ENCODE data around the gene ARMC9.

DNA sequence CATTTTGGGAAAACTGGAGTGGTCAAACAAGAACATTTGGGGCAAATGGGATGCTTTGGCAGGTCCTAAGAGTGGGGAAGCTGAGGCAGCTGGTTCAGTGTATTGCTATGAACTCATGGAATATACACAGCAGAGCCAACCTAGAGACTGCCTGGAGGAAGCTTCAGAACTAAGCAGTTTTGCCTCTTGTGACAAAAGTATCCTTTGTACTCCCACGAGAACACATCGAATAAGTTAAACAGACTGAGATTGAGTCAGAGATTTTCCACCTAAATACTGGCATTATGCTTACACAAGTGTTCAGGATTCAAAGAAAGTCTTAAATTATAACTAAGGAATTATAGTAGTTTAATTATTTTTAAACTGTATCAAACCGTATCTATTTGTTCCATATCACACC is 5.2 kb upstream of the ARMC9 start:
- no peak for TF ChIP-seq POLR2AphosphoS5 (IDR thresholded peaks at IDR 0.05; ENCODE audit: low read depth, low read length)
- TF ChIP-seq, protein P1, sequence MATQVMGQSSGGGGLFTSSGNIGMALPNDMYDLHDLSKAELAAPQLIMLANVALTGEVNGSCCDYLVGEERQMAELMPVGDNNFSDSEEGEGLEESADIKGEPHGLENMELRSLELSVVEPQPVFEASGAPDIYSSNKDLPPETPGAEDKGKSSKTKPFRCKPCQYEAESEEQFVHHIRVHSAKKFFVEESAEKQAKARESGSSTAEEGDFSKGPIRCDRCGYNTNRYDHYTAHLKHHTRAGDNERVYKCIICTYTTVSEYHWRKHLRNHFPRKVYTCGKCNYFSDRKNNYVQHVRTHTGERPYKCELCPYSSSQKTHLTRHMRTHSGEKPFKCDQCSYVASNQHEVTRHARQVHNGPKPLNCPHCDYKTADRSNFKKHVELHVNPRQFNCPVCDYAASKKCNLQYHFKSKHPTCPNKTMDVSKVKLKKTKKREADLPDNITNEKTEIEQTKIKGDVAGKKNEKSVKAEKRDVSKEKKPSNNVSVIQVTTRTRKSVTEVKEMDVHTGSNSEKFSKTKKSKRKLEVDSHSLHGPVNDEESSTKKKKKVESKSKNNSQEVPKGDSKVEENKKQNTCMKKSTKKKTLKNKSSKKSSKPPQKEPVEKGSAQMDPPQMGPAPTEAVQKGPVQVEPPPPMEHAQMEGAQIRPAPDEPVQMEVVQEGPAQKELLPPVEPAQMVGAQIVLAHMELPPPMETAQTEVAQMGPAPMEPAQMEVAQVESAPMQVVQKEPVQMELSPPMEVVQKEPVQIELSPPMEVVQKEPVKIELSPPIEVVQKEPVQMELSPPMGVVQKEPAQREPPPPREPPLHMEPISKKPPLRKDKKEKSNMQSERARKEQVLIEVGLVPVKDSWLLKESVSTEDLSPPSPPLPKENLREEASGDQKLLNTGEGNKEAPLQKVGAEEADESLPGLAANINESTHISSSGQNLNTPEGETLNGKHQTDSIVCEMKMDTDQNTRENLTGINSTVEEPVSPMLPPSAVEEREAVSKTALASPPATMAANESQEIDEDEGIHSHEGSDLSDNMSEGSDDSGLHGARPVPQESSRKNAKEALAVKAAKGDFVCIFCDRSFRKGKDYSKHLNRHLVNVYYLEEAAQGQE (IDR thresholded peaks at IDR 0.05; ENCODE audit: insufficient read depth in 1 of 2, low read depth in 2 of 2, low read length in 2 of 2), result no peak
- TF ChIP-seq TAF1 (IDR thresholded peaks at IDR 0.05; ENCODE audit: borderline replicate concordance, insufficient read depth, low read length), result no peak

Data from PFSK-1 (cell line).